HG03097 (cell line): Measurements from ENCODE around the gene C1orf53.

Experiments
- ATAC-seq: cut with Tn5 transposase; IDR thresholded peaks from one replicate; pipeline ENCODE4 v1.9.1; 2021; ENCODE audit not compliant: unreplicated experiment, low FRiP score

Gene C1orf53

DNA sequence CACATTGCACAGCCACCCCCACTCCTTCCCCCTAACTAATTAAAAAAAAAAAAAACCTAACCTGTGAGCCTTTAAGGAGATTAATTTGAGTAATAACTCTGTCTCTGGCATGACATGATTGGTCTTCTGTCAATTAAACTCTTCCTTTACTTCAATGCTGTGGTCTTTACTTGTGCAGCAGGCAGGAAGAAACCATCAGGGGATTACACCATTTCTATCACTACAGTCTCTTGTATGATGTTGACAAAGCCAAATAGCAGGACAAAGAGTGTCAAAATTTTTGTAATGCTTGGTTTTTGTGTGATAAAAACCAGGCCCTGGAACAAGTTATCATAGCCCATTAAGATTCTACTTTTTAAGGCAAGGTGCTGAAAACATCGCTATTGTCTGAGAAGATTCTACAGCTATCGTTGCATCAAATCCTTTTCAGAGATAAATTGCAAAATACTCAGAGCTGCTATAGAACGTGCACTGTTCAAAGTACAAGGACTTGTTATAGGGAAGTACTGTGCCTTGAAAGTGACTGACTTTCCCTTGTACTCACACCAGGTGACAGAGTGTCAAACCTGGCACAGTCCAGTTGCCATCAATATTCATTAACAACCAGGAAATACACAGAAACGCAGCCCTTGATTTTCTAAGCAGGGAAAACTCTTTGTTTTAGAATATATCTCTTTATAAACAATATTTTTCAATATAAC, 52.4 kb downstream of the C1orf53 start:
- ATAC-seq, result no peak

DNA sequence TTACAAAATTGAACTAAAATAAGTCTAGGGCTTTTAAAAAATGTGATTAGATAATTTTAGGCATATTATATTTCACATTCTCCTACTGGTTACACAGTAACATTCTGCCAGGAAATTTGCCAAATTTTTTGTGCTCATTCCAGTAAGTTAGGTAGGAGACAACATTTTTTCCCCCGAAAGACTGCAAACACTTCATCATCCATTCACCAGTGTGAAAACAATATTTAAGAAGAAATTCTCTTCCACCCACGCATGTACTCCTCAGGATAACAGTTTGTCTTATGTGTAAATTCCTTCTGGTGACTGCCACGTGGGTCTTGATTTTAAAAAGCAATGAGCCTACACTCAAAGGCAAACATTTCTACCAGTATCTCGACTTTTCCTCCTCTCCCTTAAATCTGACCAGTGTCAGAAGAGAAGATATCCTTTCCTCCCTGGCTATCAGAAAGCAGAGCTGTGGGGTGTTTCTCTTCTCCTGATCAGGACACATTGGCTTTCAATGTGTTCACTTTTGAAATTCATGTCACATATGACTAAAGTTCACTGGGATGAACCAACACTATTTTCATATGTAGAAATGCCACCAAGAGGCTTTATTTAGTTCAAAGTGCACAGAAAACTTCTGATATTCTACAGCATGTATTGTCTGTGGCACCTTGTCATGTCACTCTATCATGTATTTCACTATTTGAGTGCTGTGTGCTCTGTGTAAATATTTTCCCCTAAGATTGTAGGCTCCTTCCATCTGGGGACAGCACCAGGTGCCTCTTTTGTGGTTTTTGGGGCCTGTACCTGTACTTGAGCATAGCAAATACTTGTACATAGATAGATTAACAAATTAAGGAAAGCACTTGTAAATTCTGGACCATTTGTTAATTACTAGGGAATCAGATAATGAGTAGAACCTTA, 53.3 kb downstream of the C1orf53 start:
- ATAC-seq, result no peak
